Activated T-cell treated with anti-CD3 and anti-CD28 coated beads, Interleukin-2, amount 50 U/mL, for 4 hours (primary cell): ENCODE data around the gene MBNL2. TPM values are rescaled to one million over a fixed set of nuclear protein-coding genes. Genes with fewer than 3 reads are reported as not detected.

Experiments used
- ATAC-seq, 2 donors: fragments of 200-7000 bp; cut with Tn5 transposase; one replicate each; pipeline ENCODE4 v1.10.0; 2021
- DNase-seq: peaks from one replicate; pipeline ENCODE4 v3.0.0-alpha.2; 2020
- H3K27me3 Mint-ChIP-seq: one replicate; pipeline ENCODE4 v1.8.0; 2021; ENCODE audit warnings: low read depth, mixed read lengths
- H3K36me3 Mint-ChIP-seq: one replicate; pipeline ENCODE4 v1.8.0; 2022; ENCODE audit warnings: mixed read lengths; ENCODE audit not compliant: insufficient read depth
- H3K4me1 Mint-ChIP-seq: one replicate; pipeline ENCODE4 v1.8.0; 2021; ENCODE audit warnings: low read depth, mixed read lengths
- H3K4me3 Mint-ChIP-seq: one replicate; pipeline ENCODE4 v1.8.0; 2021; ENCODE audit warnings: mild to moderate bottlenecking, moderate library complexity, mixed read lengths
- H3K9me3 Mint-ChIP-seq: one replicate; pipeline ENCODE4 v1.8.0; 2021; ENCODE audit warnings: mixed read lengths
- total RNA-seq, 3 donors: library from RNA; stranded (reverse); gene quantifications; one replicate each; pipeline ENCODE4 v1.2.1, GENCODE V29; 2021

The MBNL2 gene
- total RNA-seq, 3 donors from 2014 or later: 10.3 to 11.7 (median 11.4) TPM

- ATAC-seq: no peak
- no peaks in the 10 kb centered on the region for H3K9me3 Mint-ChIP-seq
- no peak for DNase-seq
- H3K4me3 Mint-ChIP-seq: no peak overlapping the region
- peaks cover 11% of the 10 kb centered on the region for H3K4me1 Mint-ChIP-seq
- H3K36me3 Mint-ChIP-seq: peaks cover 20% of the 10 kb centered on the region
- H3K27me3 Mint-ChIP-seq: no peaks in the 10 kb centered on the region
These were observed 106.2 kb downstream of the MBNL2 start for GRCh38 chr13:97328222-97328790.

GRCh38 chr13:97329331-97329730, 107.2 kb downstream of the MBNL2 start:
- Mint-ChIP-seq H3K4me3 (no peak overlapping the region), H3K27me3 (no peaks in the 10 kb centered on the region), H3K9me3 (no peaks in the 10 kb centered on the region), H3K36me3 (peaks cover 20% of the 10 kb centered on the region), H3K4me1 (peaks cover 11% of the 10 kb centered on the region)
- DNase-seq (no peak), ATAC-seq (no peak)

GRCh38 chr13:97330448-97330847, 108.3 kb downstream of the MBNL2 start:
- Mint-ChIP-seq H3K4me1 (peaks cover 11% of the 10 kb centered on the region), H3K4me3 (no peak overlapping the region), H3K9me3 (no peaks in the 10 kb centered on the region), H3K36me3 (peaks cover 19% of the 10 kb centered on the region), H3K27me3 (no peaks in the 10 kb centered on the region)
- DNase-seq: no peak
- no peak for ATAC-seq

GRCh38 chr13:97332742-97333141, 110.6 kb downstream of the MBNL2 start:
- no peak for ATAC-seq
- no peaks in the 10 kb centered on the region for H3K9me3 Mint-ChIP-seq
- H3K4me1 Mint-ChIP-seq: peaks cover 6% of the 10 kb centered on the region
- no peak overlapping the region for H3K4me3 Mint-ChIP-seq
- no peaks in the 10 kb centered on the region for H3K27me3 Mint-ChIP-seq
- no peak for DNase-seq
- H3K36me3 Mint-ChIP-seq: peaks cover 24% of the 10 kb centered on the region

DNA sequence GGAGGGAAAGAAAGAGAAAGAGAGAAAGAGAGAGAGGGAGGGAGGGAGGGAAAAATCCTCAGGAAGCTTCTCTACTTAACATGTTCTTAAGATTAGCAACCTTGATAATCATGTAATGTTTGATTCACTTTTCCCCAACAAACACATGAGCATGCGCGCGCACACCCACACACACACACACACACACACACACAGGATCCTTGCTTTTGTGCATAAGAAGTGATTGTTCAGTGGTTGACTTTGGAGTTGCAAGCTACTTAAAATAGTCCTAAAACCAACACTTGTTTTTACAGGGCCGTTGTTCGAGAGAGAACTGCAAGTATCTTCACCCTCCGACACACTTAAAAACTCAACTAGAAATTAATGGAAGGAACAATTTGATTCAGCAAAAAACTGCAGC, 111.8 kb downstream of the MBNL2 start:
- Mint-ChIP-seq H3K4me3 (no peak overlapping the region), H3K4me1 (peaks cover 6% of the 10 kb centered on the region), H3K9me3 (no peaks in the 10 kb centered on the region), H3K27me3 (no peaks in the 10 kb centered on the region), H3K36me3 (peaks cover 24% of the 10 kb centered on the region)
- ATAC-seq (no peak), DNase-seq (no peak)

GRCh38 chr13:97334690-97335089, 112.6 kb downstream of the MBNL2 start:
- Mint-ChIP-seq H3K4me3 (no peak overlapping the region), H3K27me3 (no peaks in the 10 kb centered on the region), H3K36me3 (peaks cover 21% of the 10 kb centered on the region), H3K4me1 (peaks cover 8% of the 10 kb centered on the region), H3K9me3 (no peaks in the 10 kb centered on the region)
- ATAC-seq: no peak
- no peak for DNase-seq

GRCh38 chr13:97335488-97336134, 113.5 kb downstream of the MBNL2 start:
- Mint-ChIP-seq H3K4me3 (no peak overlapping the region), H3K4me1 (peaks cover 14% of the 10 kb centered on the region), H3K9me3 (no peaks in the 10 kb centered on the region), H3K36me3 (peaks cover 19% of the 10 kb centered on the region), H3K27me3 (no peaks in the 10 kb centered on the region)
- DNase-seq (no peak), ATAC-seq (no peak)

GRCh38 chr13:97337985-97338499, 115.9 kb downstream of the MBNL2 start:
- ATAC-seq: no peak
- Mint-ChIP-seq H3K9me3 (no peaks in the 10 kb centered on the region), H3K4me1 (peaks cover 14% of the 10 kb centered on the region), H3K4me3 (no peak overlapping the region), H3K36me3 (peaks cover 15% of the 10 kb centered on the region), H3K27me3 (no peaks in the 10 kb centered on the region)
- no peak for DNase-seq

DNA sequence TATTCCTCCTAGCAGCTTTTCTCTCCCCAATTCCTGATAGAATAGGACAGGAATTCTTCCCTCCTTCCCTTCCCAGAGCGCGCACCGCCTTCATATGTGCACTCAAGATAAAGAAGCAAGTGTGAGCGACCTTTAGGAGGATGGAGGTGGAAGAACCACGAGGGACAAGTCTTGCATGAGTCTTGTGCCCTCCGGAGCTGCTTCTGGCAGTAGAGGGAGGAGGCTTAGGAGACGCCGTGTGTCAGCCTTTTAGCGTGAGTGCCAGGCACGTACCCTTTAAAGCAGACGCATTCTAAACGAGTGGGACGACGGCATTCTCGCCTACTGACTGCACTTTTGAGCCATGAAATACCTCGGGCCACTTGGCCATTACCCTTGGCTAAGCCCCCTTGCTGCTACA, 116.4 kb downstream of the MBNL2 start:
- H3K9me3 Mint-ChIP-seq: no peaks in the 10 kb centered on the region
- no peak for DNase-seq
- peaks cover 11% of the 10 kb centered on the region for H3K4me1 Mint-ChIP-seq

DNA sequence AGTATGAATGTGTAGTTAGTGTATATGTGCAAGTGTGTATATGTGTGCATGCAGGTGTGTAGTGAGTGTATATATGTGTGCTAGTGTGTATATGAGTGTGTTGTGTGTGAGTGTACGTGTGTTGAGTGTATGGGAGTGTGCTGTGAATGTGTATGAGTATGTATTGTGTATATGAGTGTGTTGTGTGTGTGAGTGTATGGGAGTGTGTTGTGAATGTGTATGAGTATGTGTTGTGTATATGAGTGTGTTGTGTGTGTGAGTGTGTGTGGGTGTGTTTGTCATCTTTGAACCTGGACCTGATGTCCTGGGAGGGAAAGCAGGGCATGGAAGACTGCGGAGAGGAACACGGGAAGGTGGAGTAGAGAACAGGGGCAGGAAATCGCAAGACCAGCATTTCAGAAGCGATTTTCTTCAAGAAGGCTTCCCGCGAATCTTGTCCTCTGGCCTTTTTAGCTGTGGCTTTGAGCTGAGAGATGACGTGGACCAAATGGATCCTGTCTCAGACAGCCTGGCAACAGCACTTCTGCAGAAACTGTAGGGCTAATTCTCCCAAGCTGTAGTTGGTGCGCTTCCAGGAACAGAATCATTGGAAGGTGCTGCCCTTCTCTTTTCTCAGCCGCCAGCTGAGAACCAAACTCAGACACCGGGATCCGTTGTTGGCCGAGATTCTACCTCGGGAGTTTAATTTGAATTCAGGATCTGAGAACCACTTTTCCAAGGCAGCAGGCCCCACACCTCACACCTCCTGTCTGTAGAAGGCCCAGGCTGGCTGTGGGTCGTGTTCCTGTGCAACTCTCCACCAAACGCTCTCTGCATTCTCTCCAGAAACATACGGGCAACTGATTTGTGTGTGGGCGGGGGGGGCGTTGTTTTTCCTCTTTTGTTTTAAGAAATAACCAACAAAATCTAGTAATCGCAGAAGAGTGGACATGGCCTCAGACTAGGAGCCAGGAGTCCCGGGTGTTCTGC, 117.2 kb downstream of the MBNL2 start:
- no peak for DNase-seq
- Mint-ChIP-seq H3K4me1 (peaks cover 9% of the 10 kb centered on the region), H3K9me3 (no peaks in the 10 kb centered on the region), H3K4me3 (no peak overlapping the region), H3K36me3 (peaks cover 13% of the 10 kb centered on the region), H3K27me3 (no peaks in the 10 kb centered on the region)
- no peak for ATAC-seq

More for the DNA sequence above, 116.4 kb downstream of the MBNL2 start:
- H3K36me3 Mint-ChIP-seq: peaks cover 14% of the 10 kb centered on the region
- no peaks in the 10 kb centered on the region for H3K27me3 Mint-ChIP-seq
- no peak overlapping the region for H3K4me3 Mint-ChIP-seq
- no peak for ATAC-seq

- Mint-ChIP-seq H3K9me3 (no peaks in the 10 kb centered on the region), H3K36me3 (peaks cover 13% of the 10 kb centered on the region), H3K4me1 (peaks cover 9% of the 10 kb centered on the region), H3K4me3 (no peak overlapping the region), H3K27me3 (no peaks in the 10 kb centered on the region)
- DNase-seq (no peak), ATAC-seq (no peak)
These were observed 118.0 kb downstream of the MBNL2 start for GRCh38 chr13:97339988-97340749.

- DNase-seq (no peak), ATAC-seq (no peak)
- H3K4me3 Mint-ChIP-seq: no peak overlapping the region
- H3K4me1 Mint-ChIP-seq: peaks cover 9% of the 10 kb centered on the region
- no peaks in the 10 kb centered on the region for H3K27me3 Mint-ChIP-seq
- no peaks in the 10 kb centered on the region for H3K9me3 Mint-ChIP-seq
- peaks cover 10% of the 10 kb centered on the region for H3K36me3 Mint-ChIP-seq
These were observed 119.0 kb downstream of the MBNL2 start for GRCh38 chr13:97341135-97341534.

GRCh38 chr13:97342136-97342535, 120.0 kb downstream of the MBNL2 start:
- Mint-ChIP-seq H3K4me3 (no peak overlapping the region), H3K9me3 (no peaks in the 10 kb centered on the region)

DNA sequence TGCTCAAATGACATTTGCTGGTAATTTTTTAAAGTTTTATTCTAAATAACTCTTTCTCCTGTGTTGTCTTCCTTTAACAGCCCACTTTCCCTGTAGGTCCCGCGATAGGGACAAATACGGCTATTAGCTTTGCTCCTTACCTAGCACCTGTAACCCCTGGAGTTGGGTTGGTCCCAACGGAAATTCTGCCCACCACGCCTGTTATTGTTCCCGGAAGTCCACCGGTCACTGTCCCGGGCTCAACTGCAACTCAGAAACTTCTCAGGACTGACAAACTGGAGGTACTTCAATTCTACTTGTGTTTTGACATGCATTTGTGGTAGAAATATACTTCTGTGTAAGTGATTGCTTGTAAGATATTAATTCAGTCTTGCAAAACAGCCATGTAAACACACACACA, 120.8 kb downstream of the MBNL2 start:
- Mint-ChIP-seq H3K9me3 (no peaks in the 10 kb centered on the region), H3K36me3 (peaks cover 14% of the 10 kb centered on the region), H3K27me3 (no peaks in the 10 kb centered on the region), H3K4me3 (no peak overlapping the region), H3K4me1 (peaks cover 9% of the 10 kb centered on the region)
- DNase-seq (no peak), ATAC-seq (no peak)

More at GRCh38 chr13:97342136-97342535, 120.0 kb downstream of the MBNL2 start:
- Mint-ChIP-seq H3K4me1 (peaks cover 9% of the 10 kb centered on the region), H3K27me3 (no peaks in the 10 kb centered on the region), H3K36me3 (peaks cover 11% of the 10 kb centered on the region)
- DNase-seq (no peak), ATAC-seq (no peak)
